ENCODE results near the gene WWP2.

The WWP2 gene

DNA sequence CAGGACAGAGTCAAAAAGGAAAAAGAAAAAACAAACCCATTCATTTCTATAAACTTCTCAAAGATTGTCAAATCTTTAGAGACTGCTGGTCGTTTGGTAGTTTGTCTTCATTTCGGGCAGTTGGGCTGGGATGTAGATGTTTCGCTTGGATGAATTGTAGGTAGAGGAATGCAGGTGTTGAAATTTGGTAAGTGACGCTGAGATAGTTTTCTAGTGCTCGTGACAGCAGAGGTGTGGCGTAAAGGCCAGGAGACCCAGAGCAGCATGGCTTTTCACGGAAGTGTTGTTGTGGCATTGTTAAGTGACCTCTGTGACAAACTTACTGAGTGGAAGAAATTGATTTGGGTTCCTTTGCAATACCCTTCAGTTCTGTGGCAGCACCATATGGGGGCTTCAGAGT, 110.8 kb downstream of the WWP2 start:
- DNase-seq (ENCODE audit: low read depth): no peak
- no peak overlapping the region for H3K4me3 ChIP-seq (ENCODE audit: low read depth, low read length)

- DNase-seq (ENCODE audit: low read depth): no peak
- no peak overlapping the region for H3K4me3 ChIP-seq (ENCODE audit: low read depth, low read length)
Observed at GRCh38 chr16:69873783-69874182, 111.7 kb downstream of the WWP2 start.

DNA sequence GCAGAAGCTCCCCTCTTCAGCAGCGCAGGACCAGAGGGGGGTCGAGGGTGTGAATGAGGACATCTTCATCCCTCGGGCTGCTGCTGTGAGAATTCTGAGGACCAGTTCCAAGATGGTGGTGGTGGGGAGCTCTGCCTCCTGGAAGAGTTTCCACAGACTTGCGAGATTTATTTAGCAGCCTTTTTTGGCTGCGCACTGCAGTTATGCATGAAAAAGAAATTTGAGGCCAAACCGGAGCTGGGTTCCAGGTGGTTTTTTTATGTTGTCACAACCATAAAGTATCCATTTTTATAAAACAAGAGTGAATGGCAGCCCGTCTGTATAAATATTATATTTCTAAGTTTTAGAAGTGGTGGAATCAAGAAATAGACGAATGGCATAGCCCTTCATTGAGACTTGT, 112.1 kb downstream of the WWP2 start:
- DNase-seq (ENCODE audit: low read depth): no peak
- H3K4me3 ChIP-seq (ENCODE audit: low read depth, low read length): no peak overlapping the region

- DNase-seq (ENCODE audit: low read depth): no peak
- no peak overlapping the region for H3K4me3 ChIP-seq (ENCODE audit: low read depth, low read length)
Observed at GRCh38 chr16:69880640-69881133, 118.6 kb downstream of the WWP2 start.

DNA sequence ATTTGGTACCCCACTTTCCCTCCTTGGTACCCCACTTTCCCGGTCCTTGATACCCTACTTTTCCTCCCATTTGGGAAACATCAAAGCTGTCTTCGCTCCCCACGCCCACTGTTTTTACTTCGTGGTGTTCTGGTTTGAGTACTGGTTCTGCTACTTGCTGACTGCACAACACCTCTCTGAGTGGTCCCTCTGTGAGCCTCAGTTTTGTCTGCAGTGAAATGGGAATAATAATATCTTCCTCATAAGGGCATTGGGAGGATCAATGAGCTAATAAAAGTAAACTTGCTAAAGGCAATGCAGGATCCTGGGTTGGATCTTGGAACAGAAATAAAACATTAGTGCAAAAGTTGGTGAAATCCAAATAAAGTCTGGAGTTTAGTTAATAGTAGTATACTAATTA, 119.0 kb downstream of the WWP2 start:
- DNase-seq (ENCODE audit: low read depth): no peak
- no peak overlapping the region for H3K4me3 ChIP-seq (ENCODE audit: low read depth, low read length)

DNA sequence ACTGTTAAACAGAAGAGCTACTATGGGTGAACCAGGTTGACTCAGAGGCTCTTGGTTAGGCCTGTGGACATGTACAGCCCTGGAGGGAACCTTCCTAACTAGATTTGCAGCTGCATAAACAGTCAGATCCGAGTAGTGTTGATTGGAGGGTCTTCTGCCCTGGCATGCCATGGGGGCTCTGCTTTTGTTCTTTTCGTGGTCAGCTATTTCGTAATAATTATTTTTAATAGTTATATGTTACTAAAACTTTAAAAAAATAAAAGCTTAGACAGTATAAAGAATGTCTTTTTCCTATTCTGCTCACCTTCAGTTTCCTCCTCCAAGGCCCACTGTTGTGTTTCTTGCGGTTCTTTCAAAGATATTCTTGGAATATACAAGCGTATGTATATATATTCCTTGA, 121.6 kb downstream of the WWP2 start:
- DNase-seq (ENCODE audit: low read depth): no peak

GRCh38 chr16:69885722-69886121, 123.6 kb downstream of the WWP2 start:
- no peak for DNase-seq (ENCODE audit: low read depth)
- no peak overlapping the region for H3K4me3 ChIP-seq (ENCODE audit: low read depth, low read length)

More for the DNA sequence above, 121.6 kb downstream of the WWP2 start:
- no peak overlapping the region for H3K4me3 ChIP-seq (ENCODE audit: low read depth, low read length)

DNA sequence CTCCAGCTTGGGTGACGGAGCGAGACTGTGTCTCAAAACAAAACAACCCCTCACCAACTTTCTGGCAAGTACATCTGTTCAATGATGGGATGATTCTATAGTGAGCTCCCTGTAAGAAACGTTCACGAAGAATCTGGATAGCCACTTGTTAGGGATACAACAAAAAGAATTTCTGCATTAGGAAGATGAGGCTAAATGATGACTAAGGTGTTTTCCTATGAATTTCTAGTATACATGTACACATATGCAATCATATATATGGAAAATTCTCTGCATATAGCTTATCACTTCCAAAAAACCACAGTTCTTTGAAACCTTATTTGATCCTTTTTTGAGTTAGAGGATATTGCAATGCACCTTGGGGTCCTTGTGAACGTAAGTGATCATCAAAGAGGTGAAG, 124.6 kb downstream of the WWP2 start:
- no peak for DNase-seq (ENCODE audit: low read depth)
- H3K4me3 ChIP-seq (ENCODE audit: low read depth, low read length): no peak overlapping the region

GRCh38 chr16:69888005-69888590, 126.0 kb downstream of the WWP2 start:
- H3K4me3 ChIP-seq (ENCODE audit: low read depth, low read length): no peak overlapping the region
- DNase-seq (ENCODE audit: low read depth): no peak

GRCh38 chr16:69889295-69889964, 127.3 kb downstream of the WWP2 start:
- DNase-seq (ENCODE audit: low read depth): no peak

GRCh38 chr16:69890114-69890891, 128.2 kb downstream of the WWP2 start:
- DNase-seq (ENCODE audit: low read depth): peak; percentile 41
- H3K4me3 ChIP-seq (ENCODE audit: low read depth, low read length): no peak overlapping the region

More at GRCh38 chr16:69889295-69889964, 127.3 kb downstream of the WWP2 start:
- H3K4me3 ChIP-seq (ENCODE audit: low read depth, low read length): no peak overlapping the region

DNA sequence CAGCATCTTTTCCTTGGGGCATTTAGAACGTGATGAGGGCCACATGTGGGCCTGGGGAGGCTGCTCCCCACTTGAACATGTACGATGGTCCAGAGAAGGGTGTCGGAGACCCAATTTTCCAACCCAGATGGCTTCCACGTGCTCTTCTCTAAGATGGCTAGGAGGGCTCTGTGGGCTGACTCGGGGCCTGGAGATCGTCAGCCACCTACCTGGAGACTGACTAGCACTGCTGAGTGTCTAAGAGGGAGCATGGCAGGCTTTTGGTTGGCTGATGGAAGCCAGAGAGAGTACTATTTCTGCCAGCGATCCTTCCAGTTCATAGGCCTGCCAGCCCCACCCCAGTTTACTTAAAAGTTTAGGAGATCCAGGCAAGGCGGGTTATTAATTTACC, 128.8 kb downstream of the WWP2 start:
- DNase-seq (ENCODE audit: low read depth): no peak
- H3K4me3 ChIP-seq (ENCODE audit: low read depth, low read length): no peak overlapping the region

DNA sequence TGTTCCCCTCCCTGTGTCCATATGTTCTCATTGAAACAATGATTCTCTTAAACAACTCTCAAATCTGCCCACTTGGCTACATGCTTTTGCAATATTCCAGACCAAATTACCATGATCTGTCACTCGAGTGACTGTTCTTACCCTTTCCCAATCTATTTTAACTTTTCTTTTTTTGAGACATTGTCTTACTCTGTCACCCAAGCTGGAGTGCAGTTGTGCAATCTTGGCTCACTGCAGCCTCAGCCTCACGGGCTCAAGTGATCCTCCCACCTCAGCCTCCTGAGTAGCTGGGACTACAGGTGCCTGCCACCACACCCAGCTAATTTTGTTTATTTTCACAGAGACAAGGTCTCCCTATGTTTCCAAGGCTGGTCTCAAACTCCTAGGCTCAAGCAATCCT, 130.2 kb downstream of the WWP2 start:
- H3K4me3 ChIP-seq (ENCODE audit: low read depth, low read length): no peak overlapping the region
- no peak for DNase-seq (ENCODE audit: low read depth)

GRCh38 chr16:69893106-69893505, 131.0 kb downstream of the WWP2 start:
- no peak overlapping the region for H3K4me3 ChIP-seq (ENCODE audit: low read depth, low read length)
- DNase-seq (ENCODE audit: low read depth): no peak

DNA sequence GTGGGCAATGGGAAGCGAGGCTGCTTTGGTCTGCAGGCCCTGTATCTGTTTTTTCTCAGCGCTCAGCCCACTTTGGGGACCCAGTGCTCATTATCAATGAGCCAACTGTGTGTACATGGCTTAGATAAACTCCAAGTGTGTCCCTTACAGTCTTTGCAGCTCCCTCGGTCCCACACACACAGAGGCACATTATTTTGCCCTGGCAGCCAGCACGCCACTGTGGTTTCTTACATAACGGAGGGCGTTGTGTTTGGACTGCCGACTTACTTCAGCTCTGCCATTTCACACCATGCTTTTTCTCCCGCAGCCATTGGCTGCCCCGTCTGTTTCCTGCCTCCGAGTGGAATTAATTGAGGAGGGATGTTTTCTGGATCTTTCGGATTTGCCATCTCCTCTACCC, 132.5 kb downstream of the WWP2 start:
- DNase-seq (ENCODE audit: low read depth): no peak
- H3K4me3 ChIP-seq (ENCODE audit: low read depth, low read length): no peak overlapping the region

DNA sequence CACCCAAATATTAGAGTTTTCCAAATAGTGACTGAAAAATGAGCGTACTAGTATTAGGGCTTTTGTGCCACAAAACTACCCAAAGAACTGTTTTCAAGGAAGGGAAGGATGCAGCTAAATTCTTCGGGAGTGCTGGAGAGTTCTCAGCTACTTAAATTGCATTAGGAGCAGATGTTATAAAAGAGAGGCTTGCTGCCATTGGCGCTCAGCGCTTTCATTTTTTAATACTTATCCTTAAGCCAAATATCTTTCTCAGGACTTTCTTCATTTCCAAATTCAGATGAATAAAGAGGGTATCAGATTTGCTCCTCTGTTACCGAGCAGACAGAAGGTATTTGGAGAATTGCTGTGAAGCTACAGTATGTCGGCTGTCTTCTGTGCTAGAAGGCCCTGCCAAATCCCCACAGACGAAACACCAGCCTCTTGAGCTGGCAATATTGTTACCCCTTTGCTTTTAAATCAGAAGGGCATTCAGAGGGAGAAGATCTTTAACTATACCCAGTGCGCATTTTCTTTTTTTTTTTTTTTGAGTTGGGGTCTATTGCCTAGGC, 141.8 kb downstream of the WWP2 start:
- no peak overlapping the region for H3K4me3 ChIP-seq (ENCODE audit: low read depth, low read length)
- DNase-seq (ENCODE audit: low read depth): no peak

- DNase-seq (ENCODE audit: low read depth): no peak
Observed at GRCh38 chr16:69904495-69905170, 142.5 kb downstream of the WWP2 start.

DNA sequence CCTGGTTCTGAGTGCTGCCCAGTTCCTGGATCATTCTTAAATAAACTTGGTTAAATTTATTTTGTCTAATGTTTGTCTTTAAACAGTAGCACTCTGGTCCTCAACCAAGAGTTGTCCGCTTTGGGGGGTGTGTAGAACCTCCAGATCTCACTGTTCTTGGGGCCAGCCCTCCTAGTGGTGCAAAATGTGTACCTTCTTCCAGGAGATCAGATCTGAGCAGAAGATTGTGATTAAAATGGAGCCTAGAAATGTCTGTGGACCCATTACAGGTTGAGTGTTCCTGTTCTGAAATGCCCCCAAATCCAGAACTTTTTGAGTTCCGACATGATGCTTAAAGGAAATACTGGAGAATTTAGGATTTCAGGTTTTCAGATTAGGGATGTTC, 143.0 kb downstream of the WWP2 start:
- DNase-seq (ENCODE audit: low read depth): no peak
- H3K4me3 ChIP-seq (ENCODE audit: low read depth, low read length): no peak overlapping the region

More at GRCh38 chr16:69904495-69905170, 142.5 kb downstream of the WWP2 start:
- no peak overlapping the region for H3K4me3 ChIP-seq (ENCODE audit: low read depth, low read length)

DNA sequence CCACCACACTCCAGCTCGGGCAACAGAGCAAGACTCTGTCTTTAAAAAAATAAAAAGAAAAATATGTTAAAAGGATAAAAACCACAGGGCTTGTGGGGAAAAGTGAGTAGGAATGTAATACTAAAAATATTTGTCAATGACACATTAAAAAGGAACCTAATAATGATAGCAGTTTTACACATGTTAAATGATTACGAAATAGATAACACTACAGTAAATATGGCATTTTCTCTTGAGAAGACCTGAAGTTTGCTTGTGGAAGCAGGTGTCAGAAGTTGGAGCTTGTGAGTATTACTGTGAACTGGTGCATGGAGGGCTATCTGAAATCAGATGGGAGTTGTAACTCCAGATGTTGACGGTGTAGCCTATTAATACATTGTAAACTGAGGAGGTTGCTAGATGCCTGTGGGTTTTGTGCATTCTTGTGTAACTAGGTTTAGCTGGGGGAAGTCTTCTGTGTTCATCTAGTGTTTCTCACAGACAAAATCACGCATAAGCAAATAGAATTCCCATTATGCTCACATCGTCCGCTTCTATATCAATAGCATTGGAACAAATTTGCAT, 144.8 kb downstream of the WWP2 start:
- no peak overlapping the region for H3K4me3 ChIP-seq (ENCODE audit: low read depth, low read length)

More for the DNA sequence above, 144.8 kb downstream of the WWP2 start:
- peak; percentile 73 for DNase-seq (ENCODE audit: low read depth)
